A549 (cell line): ENCODE results near the gene TMTC2. TPM values are rescaled to one million over a fixed set of nuclear protein-coding genes. Genes with fewer than 3 reads are reported as not detected.

ENCODE experiments used
- ATAC-seq, 2 experiments: fragments of 200-7000 bp in 1 of 2; fragments of >200 bp in 1 of 2; cut with Nextera tagmentation in 1 of 2; cut with Tn5 transposase in 1 of 2; 3 replicates each; pipeline versions ENCODE4 v1.8.0 to v1.9.1; 2018 to 2020; ENCODE audit warnings: mild to moderate bottlenecking in 1 of 2, moderate library complexity in 1 of 2
- CTCF ChIA-PET: fragments of 300-600 bp; sonication (Branson Sonifier 250); formaldehyde crosslinking; extraction: SDS; loops from one replicate; lab custom pipeline; 2021; ENCODE audit warnings: antibody characterized with exemption, inconsistent platforms; lab: Yijun Ruan, JAX
- POLR2A ChIA-PET: fragments of 350-600 bp; formaldehyde crosslinking; extraction: SDS; loops from one replicate; lab custom pipeline; 2021; ENCODE audit warnings: antibody characterized with exemption, inconsistent platforms; lab: Yijun Ruan, JAX
- DNase-seq, 2 experiments: peaks; one replicate each; pipeline versions ENCODE4 v3.0.0 to v3.0.0-alpha.2; 2011 to 2016; ENCODE audit warnings: low read depth in 1 of 2, low spot score in 1 of 2
- FAIRE-seq: peaks from 2 replicates; lab custom pipeline; 2011; peaks lifted over from hg19 to GRCh38; lab: Jason Lieb, UNC
- H3K27ac ChIP-seq, 2 experiments: fragments of >200 bp; sonication (Bioruptor Twin); formaldehyde crosslinking; 3 replicates each; pipeline ENCODE4 v1.5.1; 2016 to 2017
- H3K4me1 ChIP-seq: fragments of >200 bp; sonication (Bioruptor Twin); formaldehyde crosslinking; 3 replicates; pipeline ENCODE4 v1.6.1; 2016
- H3K4me2 ChIP-seq: fragments of >200 bp; sonication (Bioruptor Twin); formaldehyde crosslinking; 3 replicates; pipeline ENCODE4 v1.6.1; 2016
- H3K4me3 ChIP-seq: fragments of >200 bp; sonication (Bioruptor Twin); formaldehyde crosslinking; 3 replicates; pipeline ENCODE4 v1.5.1; 2016
- H3K9me3 ChIP-seq: fragments of >200 bp; sonication (Bioruptor Twin); formaldehyde crosslinking; 3 replicates; pipeline ENCODE4 v1.6.1; 2016
- CBX2 ChIP-seq: fragments of 200-600 bp; sonication (generic); IDR thresholded peaks from 2 replicates; pipeline ENCODE4 v1.6.1; 2016; ENCODE audit warnings: low read depth, mild to moderate bottlenecking, borderline replicate concordance
- CBX8 ChIP-seq: fragments of 200-600 bp; sonication (generic); IDR thresholded peaks from 2 replicates; pipeline ENCODE4 v1.6.1; 2016
- CHD2 ChIP-seq: fragments of 150-350 bp; IDR thresholded peaks from 2 replicates; pipeline ENCODE4 v1.6.1; 2014; ENCODE audit warnings: low read length; ENCODE audit not compliant: partially characterized antibody
- CTCF ChIP-seq: fragments of >200 bp; sonication (Bioruptor Twin); formaldehyde crosslinking; IDR thresholded peaks from 3 replicates; pipeline ENCODE4 v1.5.1; 2016
- EHF ChIP-seq: fragments of 250-450 bp; sonication (Bioruptor Pico); IDR thresholded peaks from 2 replicates; pipeline ENCODE4 v1.5.0; 2020; ENCODE audit warnings: mild to moderate bottlenecking
- EHMT2 ChIP-seq: fragments of 200-600 bp; sonication (generic); IDR thresholded peaks from 2 replicates; pipeline ENCODE4 v1.6.1; 2016; ENCODE audit warnings: antibody characterized with exemption, low read depth, mild to moderate bottlenecking, moderate library complexity
- EP300 ChIP-seq, 2 experiments: fragments of >200 bp; sonication (Bioruptor Twin); formaldehyde crosslinking; IDR thresholded peaks; 2 replicates in 1 of 2; 3 replicates in 1 of 2; pipeline ENCODE4 v1.6.1; 2016 to 2017
- GATA3 ChIP-seq: IDR thresholded peaks from 2 replicates; pipeline ENCODE4 v1.6.1; 2012; ENCODE audit warnings: borderline replicate concordance
- HOXB13 ChIP-seq: fragments of 250-450 bp; sonication (Bioruptor Pico); IDR thresholded peaks from 2 replicates; pipeline ENCODE4 v1.5.0; 2020; ENCODE audit warnings: low read depth, mild to moderate bottlenecking, moderate library complexity
- HOXB5 ChIP-seq: fragments of 250-450 bp; sonication (Bioruptor Pico); IDR thresholded peaks from 2 replicates; pipeline ENCODE4 v1.5.0; 2020; ENCODE audit warnings: mild to moderate bottlenecking, moderate library complexity
- JUN ChIP-seq, 2 experiments: fragments of >200 bp; sonication (Bioruptor Twin); formaldehyde crosslinking; IDR thresholded peaks; 2 replicates in 1 of 2; 3 replicates in 1 of 2; pipeline ENCODE4 v1.6.1; 2016 to 2017
- KDM5A ChIP-seq: fragments of 200-600 bp; sonication (generic); IDR thresholded peaks from 2 replicates; pipeline ENCODE4 v1.6.1; 2016; ENCODE audit warnings: antibody characterized with exemption, mild to moderate bottlenecking
- MAZ ChIP-seq: fragments of 150-350 bp; IDR thresholded peaks from 2 replicates; pipeline ENCODE4 v1.6.1; 2014; ENCODE audit warnings: antibody characterized with exemption, low read depth, low read length, borderline replicate concordance
- MYC ChIP-seq: IDR thresholded peaks from 2 replicates; pipeline ENCODE4 v1.6.1; 2012; ENCODE audit warnings: mild to moderate bottlenecking, inconsistent platforms, low read length, improper control_type of control experiment, borderline replicate concordance
- NPAS2 ChIP-seq: fragments of 250-450 bp; sonication (Bioruptor Pico); IDR thresholded peaks from 2 replicates; pipeline ENCODE4 v1.8.0; 2022; ENCODE audit warnings: mild to moderate bottlenecking, moderate library complexity, borderline replicate concordance
- POLR2A ChIP-seq: IDR thresholded peaks from 2 replicates; pipeline ENCODE4 v1.6.1; 2012; ENCODE audit warnings: mild to moderate bottlenecking, low read length
- POLR2AphosphoS2 ChIP-seq: conservative IDR thresholded peaks from 2 replicates; pipeline ENCODE4 v1.6.1; 2012; ENCODE audit warnings: low read length, improper control_type of control experiment, inconsistent platforms
- RAD21 ChIP-seq, 2 experiments: fragments of >200 bp in 1 of 2; sonication (Bioruptor Twin) in 1 of 2; formaldehyde crosslinking in 1 of 2; IDR thresholded peaks in 1 of 2; conservative IDR thresholded peaks in 1 of 2; 2 replicates in 1 of 2; 3 replicates in 1 of 2; pipeline ENCODE4 v1.6.1; 2012 to 2018; ENCODE audit warnings: inconsistent platforms in 1 of 2
- RARB ChIP-seq: fragments of 250-450 bp; sonication (Bioruptor Pico); IDR thresholded peaks from 2 replicates; pipeline ENCODE4 v1.8.0; 2021; ENCODE audit warnings: mild to moderate bottlenecking, moderate library complexity
- SREBF2 ChIP-seq: fragments of 450-650 bp; IDR thresholded peaks from 2 replicates; pipeline ENCODE4 v1.6.1; 2014; ENCODE audit warnings: mild to moderate bottlenecking, moderate library complexity
- ZNF302 ChIP-seq: fragments of 250-450 bp; sonication (Bioruptor Pico); IDR thresholded peaks from 2 replicates; pipeline ENCODE4 v1.9.0; 2021; ENCODE audit warnings: inconsistent platforms, mild to moderate bottlenecking, moderate library complexity
- ZSCAN20 ChIP-seq: fragments of 250-450 bp; sonication (Bioruptor Pico); IDR thresholded peaks from 2 replicates; pipeline ENCODE4 v1.8.0; 2022; ENCODE audit warnings: mild to moderate bottlenecking, moderate library complexity
- WGBS: methylation state at CpG from one replicate; pipeline ENCODE4 v1.1.6; 2017; ENCODE audit errors: missing lambda C conversion rate; 5-methylcytosine and 5-hydroxymethylcytosine counted together
- polyA plus RNA-seq, 4 experiments: library from polyadenylated mRNA; depleted of rRNA in 3 of 4; stranded (reverse); fragments of >200 nt; fragmentation: RNase III in 1 of 4; extraction: RNeasy Plus Mini Kit Qiagen cat#74134 plus additional on column Dnase treatment in 1 of 4; gene quantifications; 2 replicates in 3 of 4; 3 replicates in 1 of 4; pipeline ENCODE4 v1.2.3, GENCODE V29; 2011 to 2017
- TF ChIP-seq, protein P1 (sequence below): fragments of 250-450 bp; sonication (Bioruptor Pico); IDR thresholded peaks from 2 replicates; pipeline ENCODE4 v1.5.0; 2021; ENCODE audit warnings: mild to moderate bottlenecking, moderate library complexity, borderline replicate concordance
- TF ChIP-seq, protein P2 (sequence below): fragments of 150-350 bp; IDR thresholded peaks from 2 replicates; pipeline ENCODE4 v1.6.1; 2014; ENCODE audit warnings: low read depth, mild to moderate bottlenecking, low read length

TMTC2 gene
- polyA plus RNA-seq, 2 of the 4 experiments (the other 2 are of a cell fraction): 1.8 to 5.3 TPM

DNA sequence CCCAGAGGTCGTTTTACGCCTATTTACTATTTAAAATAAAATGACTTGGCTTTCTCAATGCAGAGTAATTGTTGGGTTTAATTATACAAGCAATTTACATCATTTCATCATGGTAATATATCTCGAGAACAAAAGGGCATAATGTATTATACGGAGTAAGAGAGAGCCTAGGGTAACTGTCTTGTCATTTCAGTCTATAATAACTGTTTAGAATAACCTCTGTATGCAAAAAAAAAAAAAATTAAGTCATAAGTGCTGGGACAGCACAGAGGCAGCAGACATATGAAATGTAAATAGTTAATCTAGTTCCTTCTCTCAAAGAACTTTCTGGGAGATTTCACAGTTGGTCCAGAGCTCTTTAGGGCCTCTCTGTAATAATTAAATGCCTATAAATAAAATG is 284.9 kb downstream of the TMTC2 start:
- ChIA-PET POLR2A (no interaction called here), CTCF (interaction anchor here (0.7 kb wide), 1 partner anchor 15 kb away, joined by 4 read pairs; no protein-coding TSS in a partner anchor)
- Histone ChIP-seq H3K9me3 (no peaks in the 10 kb centered on the region), H3K4me2 (no peak overlapping the region), H3K27ac (no peak overlapping the region), H3K4me1 (no peaks in the 10 kb centered on the region)
- WGBS: 48% methylated on average over 4 of the region's 4 CpGs
- no peak for FAIRE-seq
- ATAC-seq: no peak
- no peak for DNase-seq
- TF ChIP-seq HOXB5 (CRISPR knock-in tag) (no peak), EHMT2 (no peak), HOXB13 (CRISPR knock-in tag) (no peak), RAD21 (conservative IDR thresholded peaks at IDR 0.05 in 1 of 2, IDR thresholded peaks at IDR 0.05 in 1 of 2) (no peak), SREBF2 (no peak), EHF (CRISPR knock-in tag) (no peak), RARB (CRISPR knock-in tag) (no peak), POLR2AphosphoS2 (no peak), MYC (no peak), EP300 (IDR thresholded peaks at IDR 0.05) (no peak)
- TF ChIP-seq, protein P1, sequence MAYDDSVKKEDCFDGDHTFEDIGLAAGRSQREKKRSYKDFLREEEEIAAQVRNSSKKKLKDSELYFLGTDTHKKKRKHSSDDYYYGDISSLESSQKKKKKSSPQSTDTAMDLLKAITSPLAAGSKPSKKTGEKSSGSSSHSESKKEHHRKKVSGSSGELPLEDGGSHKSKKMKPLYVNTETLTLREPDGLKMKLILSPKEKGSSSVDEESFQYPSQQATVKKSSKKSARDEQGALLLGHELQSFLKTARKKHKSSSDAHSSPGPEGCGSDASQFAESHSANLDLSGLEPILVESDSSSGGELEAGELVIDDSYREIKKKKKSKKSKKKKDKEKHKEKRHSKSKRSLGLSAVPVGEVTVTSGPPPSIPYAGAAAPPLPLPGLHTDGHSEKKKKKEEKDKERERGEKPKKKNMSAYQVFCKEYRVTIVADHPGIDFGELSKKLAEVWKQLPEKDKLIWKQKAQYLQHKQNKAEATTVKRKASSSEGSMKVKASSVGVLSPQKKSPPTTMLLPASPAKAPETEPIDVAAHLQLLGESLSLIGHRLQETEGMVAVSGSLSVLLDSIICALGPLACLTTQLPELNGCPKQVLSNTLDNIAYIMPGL: no peak
- TF ChIP-seq, protein P2, sequence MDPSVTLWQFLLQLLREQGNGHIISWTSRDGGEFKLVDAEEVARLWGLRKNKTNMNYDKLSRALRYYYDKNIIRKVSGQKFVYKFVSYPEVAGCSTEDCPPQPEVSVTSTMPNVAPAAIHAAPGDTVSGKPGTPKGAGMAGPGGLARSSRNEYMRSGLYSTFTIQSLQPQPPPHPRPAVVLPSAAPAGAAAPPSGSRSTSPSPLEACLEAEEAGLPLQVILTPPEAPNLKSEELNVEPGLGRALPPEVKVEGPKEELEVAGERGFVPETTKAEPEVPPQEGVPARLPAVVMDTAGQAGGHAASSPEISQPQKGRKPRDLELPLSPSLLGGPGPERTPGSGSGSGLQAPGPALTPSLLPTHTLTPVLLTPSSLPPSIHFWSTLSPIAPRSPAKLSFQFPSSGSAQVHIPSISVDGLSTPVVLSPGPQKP: no peak
- TF ChIP-seq, all 56 proteins: peak for 0
- no peak overlapping the region for H3K4me3 ChIP-seq

- no peak for DNase-seq
- Histone ChIP-seq H3K4me3 (no peak overlapping the region), H3K4me2 (no peak overlapping the region), H3K4me1 (no peaks in the 10 kb centered on the region), H3K9me3 (no peaks in the 10 kb centered on the region), H3K27ac (no peak overlapping the region)
- CTCF ChIA-PET: no interaction called here
- POLR2A ChIA-PET: no interaction called here
- TF ChIP-seq CBX2 (no peak), POLR2A (no peak), KDM5A (no peak), HOXB5 (CRISPR knock-in tag) (no peak), RAD21 (conservative IDR thresholded peaks at IDR 0.05 in 1 of 2, IDR thresholded peaks at IDR 0.05 in 1 of 2) (no peak), NPAS2 (CRISPR knock-in tag) (no peak), GATA3 (no peak)
- no peak for ATAC-seq
- WGBS: 90% methylated on average over 3 of the region's 3 CpGs
- peak; percentile 39 for FAIRE-seq
Observed at GRCh38 chr12:82972624-82973023, 285.9 kb downstream of the TMTC2 start.

- Histone ChIP-seq H3K9me3 (no peaks in the 10 kb centered on the region), H3K4me3 (no peak overlapping the region), H3K4me2 (no peak overlapping the region), H3K27ac (no peak overlapping the region), H3K4me1 (no peaks in the 10 kb centered on the region)
- POLR2A ChIA-PET: no interaction called here
- no peak for DNase-seq
- WGBS: 51% methylated on average over 3 of the region's 3 CpGs
- TF ChIP-seq MAZ: no peak
- TF ChIP-seq CTCF: no peak
- no peak for TF ChIP-seq ZSCAN20 (CRISPR knock-in tag)
- TF ChIP-seq JUN (IDR thresholded peaks at IDR 0.05): no peak
- TF ChIP-seq NPAS2 (CRISPR knock-in tag): no peak
- no peak for TF ChIP-seq CBX8
- no peak for TF ChIP-seq CHD2
- TF ChIP-seq ZNF302 (CRISPR knock-in tag): no peak
- TF ChIP-seq, protein P1: no peak
- FAIRE-seq: no peak
- CTCF ChIA-PET: no interaction called here
- ATAC-seq: no peak
Observed at GRCh38 chr12:82973592-82973991, 286.9 kb downstream of the TMTC2 start.
